HG02943 (cell line): ENCODE data around the gene GNB4.
A peak's percentile ranks its signal among the peaks of the same experiment; 100 is the strongest.

Source experiments
- ATAC-seq: cut with Tn5 transposase; IDR thresholded peaks from one replicate; pipeline ENCODE4 v1.9.1; 2021; ENCODE audit warnings: mild to moderate bottlenecking, low read depth, moderate library complexity; ENCODE audit not compliant: unreplicated experiment

The GNB4 gene

DNA sequence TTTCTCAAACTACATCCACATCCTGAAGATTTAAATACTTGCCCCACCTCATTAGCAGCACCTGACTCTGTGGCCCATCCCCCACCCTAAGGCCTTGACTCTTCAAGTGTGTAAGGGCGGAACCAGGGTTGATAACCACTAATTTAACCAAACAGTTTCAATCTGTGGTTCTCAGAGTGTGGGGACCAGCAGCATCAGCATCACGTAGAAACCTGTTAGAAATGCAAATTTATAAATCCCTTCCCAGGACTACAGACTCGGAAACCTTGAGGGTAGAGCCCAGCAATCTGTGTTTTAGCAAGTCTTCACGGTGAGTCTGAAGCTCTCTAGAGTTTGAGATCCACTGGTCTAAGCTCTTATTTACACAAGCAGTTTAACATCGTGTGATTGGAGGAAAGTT is 12.4 kb downstream of the GNB4 start:
- ATAC-seq = peak; percentile 75

- ATAC-seq = no peak
These were observed 14.8 kb downstream of the GNB4 start for GRCh38 chr3:179436517-179436916.

- ATAC-seq = no peak
These were observed 18.8 kb downstream of the GNB4 start for GRCh38 chr3:179432451-179432850.

DNA sequence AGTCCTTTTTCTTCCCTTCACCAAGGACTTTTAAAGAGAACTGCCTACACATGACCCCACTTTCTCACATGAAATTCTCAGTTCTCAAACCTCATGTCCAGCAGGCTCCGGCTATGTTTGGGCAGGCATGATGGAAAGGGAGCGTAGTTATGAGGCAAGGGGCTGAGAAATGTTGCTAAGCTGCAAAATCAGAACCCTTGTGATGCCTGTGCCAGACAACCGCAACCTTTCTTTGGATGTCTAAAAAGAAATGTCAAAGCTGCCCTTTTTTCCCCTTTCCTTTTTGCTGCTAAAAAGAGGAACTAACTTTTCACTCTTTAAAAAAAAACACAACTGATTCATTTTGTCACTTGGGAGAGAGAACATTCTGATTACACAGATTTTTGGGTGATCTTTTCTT is 19.2 kb downstream of the GNB4 start:
- ATAC-seq = no peak

DNA sequence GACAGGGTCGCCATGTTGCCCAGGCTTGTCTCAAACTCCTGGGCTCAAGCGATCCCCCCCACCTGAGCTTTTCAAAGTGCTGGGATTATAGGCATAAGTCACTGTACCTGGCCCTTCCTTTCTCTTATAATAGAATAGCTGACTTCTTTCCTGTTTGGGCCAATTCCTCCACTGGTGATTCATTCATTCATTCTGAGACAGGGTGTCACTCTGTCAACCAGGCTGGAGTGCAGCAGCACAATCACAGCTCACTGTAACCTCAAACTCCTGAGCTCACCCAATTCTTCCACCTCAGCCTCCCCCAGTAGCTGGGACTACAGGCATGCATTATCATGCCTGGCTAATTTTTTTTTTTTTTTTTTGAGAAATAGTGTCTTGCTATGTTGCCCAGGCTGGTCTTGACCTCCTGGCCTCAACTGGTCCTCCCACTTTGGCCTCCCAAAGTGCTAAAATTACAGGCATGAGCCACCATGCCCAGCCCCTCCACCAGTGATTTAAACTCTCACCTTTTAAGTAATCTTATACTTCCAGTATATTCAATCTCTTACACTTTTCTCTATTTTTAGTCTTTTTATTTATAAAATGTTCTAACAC is 20.9 kb downstream of the GNB4 start:
- ATAC-seq = no peak

DNA sequence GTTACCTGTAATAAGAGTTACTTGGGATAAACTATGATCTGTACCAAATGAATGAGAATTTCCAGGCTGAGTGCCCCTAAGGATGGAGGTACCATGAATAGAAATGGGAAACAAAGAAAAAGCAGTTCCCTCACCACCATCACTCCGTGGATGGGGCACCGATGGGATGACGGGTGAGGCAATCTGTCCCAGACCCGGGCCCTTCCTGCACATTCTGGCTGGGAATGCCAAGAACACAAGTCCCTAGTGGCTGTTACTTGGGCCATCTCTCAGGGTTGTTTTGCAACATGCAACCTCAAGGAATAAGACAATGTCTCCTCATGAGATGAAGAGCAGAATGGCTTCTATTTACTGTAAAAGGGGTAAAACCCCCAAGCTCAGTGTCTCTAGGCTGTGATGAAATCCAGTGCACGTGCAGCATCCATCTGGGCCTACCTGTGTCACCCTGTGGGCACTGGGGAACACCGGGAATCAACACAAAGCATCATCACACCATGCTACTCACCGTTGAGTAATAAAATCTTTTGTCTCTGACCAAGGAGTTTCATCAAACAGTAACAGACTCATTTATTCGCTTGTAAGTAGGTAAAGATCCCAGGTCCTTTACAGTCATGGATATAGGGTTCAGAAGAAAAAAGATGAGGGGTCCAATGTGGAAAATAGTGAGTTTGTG is 22.3 kb downstream of the GNB4 start:
- ATAC-seq = no peak

- no peak for ATAC-seq
These were observed 26.2 kb downstream of the GNB4 start for GRCh38 chr3:179425075-179425474.

DNA sequence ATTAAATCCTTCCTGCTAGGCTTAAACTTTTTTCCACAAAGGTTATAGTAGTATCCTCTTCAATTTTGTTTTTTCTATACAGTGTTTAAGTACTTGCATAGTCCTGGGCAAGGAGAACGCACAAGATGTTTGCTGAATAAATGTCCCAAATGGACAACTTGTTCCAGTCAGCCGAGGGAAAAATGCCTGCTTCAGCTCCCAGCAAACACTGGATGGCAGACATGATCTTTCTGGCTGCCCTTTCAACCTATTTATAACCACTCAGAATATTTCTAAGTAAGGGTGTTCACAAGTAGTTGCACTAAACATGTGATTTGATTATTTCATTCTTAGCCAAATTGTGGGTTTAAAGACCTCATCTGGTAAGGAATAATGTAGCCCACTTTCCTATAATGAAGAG is 29.8 kb downstream of the GNB4 start:
- no peak for ATAC-seq

DNA sequence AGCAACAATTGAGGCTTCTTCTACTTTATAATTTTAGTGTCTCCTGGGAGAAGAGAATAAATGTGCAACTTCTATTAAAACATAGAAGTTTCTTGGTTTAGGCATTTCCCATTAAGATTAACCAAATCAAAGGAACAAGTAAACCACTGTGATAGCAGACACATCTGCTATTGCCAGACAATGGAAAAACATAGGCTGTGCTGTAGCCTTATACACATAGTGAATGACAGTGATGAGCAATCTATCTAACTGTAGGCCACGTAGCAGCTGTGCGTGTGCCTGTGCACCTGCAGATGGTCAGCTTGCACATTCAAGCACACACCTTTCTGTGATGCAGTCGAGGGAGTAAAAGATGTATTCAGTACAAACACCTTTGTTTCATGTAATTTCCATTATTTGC is 32.7 kb downstream of the GNB4 start:
- no peak for ATAC-seq

DNA sequence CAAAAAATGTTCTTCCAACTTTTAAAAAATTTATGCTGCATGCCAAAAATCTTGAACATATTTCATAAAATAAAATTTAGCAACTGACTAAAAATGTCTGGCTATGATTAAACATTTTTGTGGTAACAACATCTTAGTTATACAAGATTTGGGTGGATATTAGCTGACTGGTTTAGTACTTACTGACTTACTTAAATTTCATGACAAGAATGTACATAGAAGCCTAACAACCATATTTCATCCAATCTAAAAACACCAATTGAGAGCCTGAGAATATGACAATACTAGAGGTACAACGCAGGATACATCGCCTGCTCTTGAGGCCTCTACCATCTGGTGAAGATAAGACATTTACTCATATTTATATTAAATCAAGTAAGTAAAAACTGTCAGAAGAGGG is 34.6 kb downstream of the GNB4 start:
- ATAC-seq = no peak

- no peak for ATAC-seq
These were observed 35.9 kb downstream of the GNB4 start for GRCh38 chr3:179415377-179415776.

- no peak for ATAC-seq
These were observed 36.5 kb downstream of the GNB4 start for GRCh38 chr3:179414804-179415203.

DNA sequence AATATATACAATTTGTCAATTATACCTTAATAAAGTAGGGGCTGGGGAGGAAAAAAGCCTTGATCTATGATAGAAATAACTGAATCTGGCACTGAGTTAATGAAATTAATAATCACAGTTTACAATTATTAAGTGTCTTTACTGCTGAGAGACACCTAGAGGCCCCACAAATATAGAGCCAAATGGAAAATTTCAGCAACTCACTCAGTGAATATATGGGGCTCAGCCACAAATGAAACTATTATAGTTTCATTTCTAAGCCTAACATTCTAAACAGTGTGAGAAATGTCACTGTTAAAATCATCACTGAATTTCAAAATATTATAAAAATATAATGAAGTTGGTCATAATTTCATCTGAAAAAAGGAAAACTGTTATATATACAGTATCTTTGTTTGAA is 40.3 kb downstream of the GNB4 start:
- ATAC-seq = no peak

DNA sequence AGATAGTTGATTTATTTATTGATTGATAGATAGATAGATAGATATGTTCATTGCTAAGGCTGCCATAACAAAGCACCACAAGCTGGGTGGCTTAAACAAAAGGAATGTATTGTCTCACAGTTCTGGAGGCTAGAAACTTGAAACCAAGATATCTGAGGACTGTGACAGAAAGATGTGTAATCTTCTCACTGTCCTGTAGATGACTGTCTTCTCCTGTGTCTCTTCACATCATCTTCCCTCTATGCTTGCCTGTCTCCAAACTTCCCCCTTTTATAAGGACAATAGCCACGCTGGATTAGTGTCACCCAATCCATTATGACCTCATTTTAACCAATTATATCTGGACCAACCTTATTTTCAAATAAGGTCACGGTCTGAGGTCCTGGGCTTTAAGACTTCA is 40.9 kb downstream of the GNB4 start:
- ATAC-seq = no peak

DNA sequence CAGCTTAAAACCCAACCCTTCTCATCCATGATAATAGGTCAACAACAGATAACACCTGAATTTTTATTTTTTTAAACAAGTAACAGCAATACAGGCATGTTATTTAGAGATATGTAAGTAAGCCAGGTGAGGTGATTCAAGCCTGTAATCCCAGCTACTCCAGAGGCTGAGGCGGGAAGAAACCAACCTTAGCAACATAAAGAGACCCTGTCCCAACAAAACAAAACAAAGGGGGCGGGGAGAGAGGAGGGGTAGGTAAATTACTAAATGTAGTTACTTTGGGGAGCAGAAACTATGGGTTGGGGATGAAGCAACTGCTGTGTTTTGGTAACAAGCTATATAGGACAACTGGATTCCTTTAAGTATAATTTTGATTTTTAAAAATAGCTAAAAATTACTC is 47.0 kb downstream of the GNB4 start:
- no peak for ATAC-seq

DNA sequence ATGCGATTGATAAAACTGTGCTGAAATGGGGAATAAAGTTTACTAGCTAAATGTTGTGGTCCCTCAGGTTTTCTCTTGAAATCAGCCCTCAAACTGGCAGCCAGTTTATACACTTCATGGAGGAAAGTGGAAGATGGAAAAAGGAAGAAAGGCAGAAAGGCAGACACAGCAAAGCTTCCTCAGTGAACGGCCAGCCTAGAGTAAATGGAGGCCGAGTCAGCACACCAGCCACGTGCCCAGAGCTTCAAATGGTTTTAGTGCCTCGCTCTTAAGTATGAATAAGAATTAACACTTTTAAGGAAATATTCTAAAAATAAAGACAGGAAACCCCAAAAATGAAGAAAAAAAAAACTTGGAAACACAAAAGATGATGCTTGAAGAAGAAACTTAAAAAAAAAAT is 48.3 kb downstream of the GNB4 start:
- ATAC-seq = no peak

- no peak for ATAC-seq
These were observed 49.7 kb downstream of the GNB4 start for GRCh38 chr3:179401561-179401960.

GRCh38 chr3:179398574-179399231 is 52.6 kb downstream of the GNB4 start:
- ATAC-seq = no peak

GRCh38 chr3:179391906-179392305 is 59.4 kb downstream of the GNB4 start:
- no peak for ATAC-seq

- ATAC-seq = no peak
These were observed 74.8 kb downstream of the GNB4 start for GRCh38 chr3:179376474-179376873.

GRCh38 chr3:179375091-179375999 is 75.9 kb downstream of the GNB4 start:
- no peak for ATAC-seq
